ENCODE measurements around the gene E2F8.

The E2F8 gene

GRCh38 chr11:19181531-19182261 lies 59.0 kb downstream of the E2F8 start:
- DNase-seq = no peak

- DNase-seq = no peak
Measured at GRCh38 chr11:19176629-19177186, 64.0 kb downstream of the E2F8 start.

Data from NCI-H146 (cell line).